ENCODE results near the gene BHLHE41. TPM values are rescaled to one million over a fixed set of nuclear protein-coding genes. Genes with fewer than 3 reads are reported as not detected.

Gene BHLHE41
- total RNA-seq, 1 donor from 2014 or later = 34.5 TPM

- Mint-ChIP-seq H3K4me1 (peaks cover 41% of the 10 kb centered on the region), H3K4me3 (peak overlapping the region; percentile 16), H3K36me3 (ENCODE audit: low read depth) (peaks cover 2% of the 10 kb centered on the region), H3K27me3 (no peaks in the 10 kb centered on the region), H3K9me3 (no peaks in the 10 kb centered on the region), H3K27ac (no peak overlapping the region)
- no peak for TF ChIP-seq CTCF (IDR thresholded peaks at IDR 0.05)
- intact Hi-C loops (cut with micrococcal nuclease) = no loop called here
- ChIA-PET CTCF (interaction anchor here (1.1 to 1.5 kb wide), 3 partner anchors 27 to 53 kb away, joined by 3 to 6 read pairs (median 3); no protein-coding TSS in a partner anchor), POLR2A (interaction anchor here (1.1 kb wide), 1 partner anchor 27 kb away, joined by 3 read pairs; no protein-coding TSS in a partner anchor)
- ATAC-seq (ENCODE audit: low read depth) = peak; percentile 18
- DNase-seq = no peak
These were observed 25.2 kb upstream of the BHLHE41 start for GRCh38 chr12:26149968-26150500.

GRCh38 chr12:26148291-26148690, 23.5 kb upstream of the BHLHE41 start:
- no peak for TF ChIP-seq CTCF (IDR thresholded peaks at IDR 0.05)
- intact Hi-C loops (cut with micrococcal nuclease) = no loop called here
- H3K27me3 Mint-ChIP-seq = no peaks in the 10 kb centered on the region
- H3K9me3 Mint-ChIP-seq = no peaks in the 10 kb centered on the region
- H3K36me3 Mint-ChIP-seq (ENCODE audit: low read depth) = peaks cover 2% of the 10 kb centered on the region
- POLR2A ChIA-PET = no interaction called here
- CTCF ChIA-PET = interaction anchor here (1.0 kb wide), 1 partner anchor 29 kb away, joined by 3 read pairs; no protein-coding TSS in a partner anchor
- ATAC-seq (ENCODE audit: low read depth) (no peak), DNase-seq (no peak)
- H3K4me1 Mint-ChIP-seq = peaks cover 24% of the 10 kb centered on the region
- no peak overlapping the region for H3K4me3 Mint-ChIP-seq
- no peak overlapping the region for H3K27ac Mint-ChIP-seq

GRCh38 chr12:26143291-26143690, 18.5 kb upstream of the BHLHE41 start:
- no peak for DNase-seq
- no peaks in the 10 kb centered on the region for H3K4me1 Mint-ChIP-seq
- no peak overlapping the region for H3K27ac Mint-ChIP-seq
- ChIA-PET POLR2A (no interaction called here), CTCF (interaction anchor here (0.7 kb wide), 1 partner anchor 24 kb away, joined by 3 read pairs; no protein-coding TSS in a partner anchor)
- no peaks in the 10 kb centered on the region for H3K36me3 Mint-ChIP-seq (ENCODE audit: low read depth)
- ATAC-seq (ENCODE audit: low read depth) = no peak
- H3K27me3 Mint-ChIP-seq = no peaks in the 10 kb centered on the region
- H3K4me3 Mint-ChIP-seq = no peak overlapping the region
- no peaks in the 10 kb centered on the region for H3K9me3 Mint-ChIP-seq
- intact Hi-C loops (cut with micrococcal nuclease) = no loop called here
- TF ChIP-seq CTCF (IDR thresholded peaks at IDR 0.05) = no peak

GRCh38 chr12:26138860-26139259, 14.0 kb upstream of the BHLHE41 start:
- ATAC-seq (ENCODE audit: low read depth) (no peak), DNase-seq (no peak)
- no peak overlapping the region for H3K27ac Mint-ChIP-seq
- H3K4me3 Mint-ChIP-seq = no peak overlapping the region
- ChIA-PET POLR2A (no interaction called here), CTCF (no interaction called here)
- no peaks in the 10 kb centered on the region for H3K36me3 Mint-ChIP-seq (ENCODE audit: low read depth)
- H3K27me3 Mint-ChIP-seq = no peaks in the 10 kb centered on the region
- no peaks in the 10 kb centered on the region for H3K9me3 Mint-ChIP-seq
- no peak for TF ChIP-seq CTCF (IDR thresholded peaks at IDR 0.05)
- intact Hi-C loops (cut with micrococcal nuclease) = no loop called here
- peaks cover 32% of the 10 kb centered on the region for H3K4me1 Mint-ChIP-seq

DNA sequence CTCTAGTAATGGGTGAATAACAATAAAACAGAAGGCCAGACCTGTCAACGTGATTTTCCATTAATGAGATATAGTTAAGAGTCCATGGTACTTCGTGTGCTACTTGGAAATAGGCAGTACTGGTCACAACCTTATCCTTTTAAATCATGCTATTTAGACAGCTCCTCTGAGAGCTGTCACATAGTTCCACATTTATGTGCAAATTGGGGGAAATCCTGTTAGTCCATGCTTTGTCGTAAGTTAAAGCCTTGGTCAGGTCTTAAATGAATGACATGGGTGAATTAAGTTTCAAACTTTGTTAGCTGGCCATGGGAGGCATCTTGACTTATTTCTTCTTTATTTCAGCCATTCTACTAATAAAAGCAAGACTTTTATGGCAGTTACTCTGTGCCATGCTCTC, 11.9 kb upstream of the BHLHE41 start:
- intact Hi-C loops (cut with micrococcal nuclease) = no loop called here
- no peak for DNase-seq
- Mint-ChIP-seq H3K36me3 (ENCODE audit: low read depth) (no peaks in the 10 kb centered on the region), H3K27ac (no peak overlapping the region), H3K27me3 (no peaks in the 10 kb centered on the region), H3K9me3 (no peaks in the 10 kb centered on the region), H3K4me1 (peaks cover 46% of the 10 kb centered on the region), H3K4me3 (no peak overlapping the region)
- POLR2A ChIA-PET = interaction anchor here (0.7 kb wide), 1 partner anchor 20 kb away, joined by 3 read pairs; no protein-coding TSS in a partner anchor
- no peak for TF ChIP-seq CTCF (IDR thresholded peaks at IDR 0.05)
- CTCF ChIA-PET = no interaction called here
- ATAC-seq (ENCODE audit: low read depth) = peak; percentile 54
